HEK293 (cell line): ENCODE data around the gene MYH15.

ENCODE experiments used
- KLF16 ChIP-seq: fragments of 450-650 bp; formaldehyde crosslinking; IDR thresholded peaks from 2 replicates; pipeline ENCODE4 v1.5.1; 2017; ENCODE audit warnings: missing biosample characterization, missing genetic modification characterization
- ZBTB48 ChIP-seq: fragments of 450-650 bp; formaldehyde crosslinking; IDR thresholded peaks from 2 replicates; pipeline ENCODE4 v1.5.1; 2016; ENCODE audit warnings: missing biosample characterization, missing genetic modification characterization
- ZNF324 ChIP-seq: fragments of 450-650 bp; formaldehyde crosslinking; IDR thresholded peaks from 2 replicates; pipeline ENCODE4 v1.5.1; 2016; ENCODE audit warnings: missing biosample characterization, missing genetic modification characterization
- ZNF433 ChIP-seq: fragments of 450-650 bp; formaldehyde crosslinking; IDR thresholded peaks from 2 replicates; pipeline ENCODE4 v1.5.1; 2016; ENCODE audit warnings: missing biosample characterization, missing genetic modification characterization, low read depth
- ZNF501 ChIP-seq: fragments of 450-650 bp; formaldehyde crosslinking; IDR thresholded peaks from 2 replicates; pipeline ENCODE4 v1.5.1; 2016; ENCODE audit warnings: missing biosample characterization, missing genetic modification characterization
- ZNF560 ChIP-seq: fragments of 450-650 bp; formaldehyde crosslinking; IDR thresholded peaks from 2 replicates; pipeline ENCODE4 v1.5.1; 2017; ENCODE audit warnings: missing biosample characterization, missing genetic modification characterization, borderline replicate concordance
- TF ChIP-seq, protein P1 (sequence below): fragments of 450-650 bp; formaldehyde crosslinking; IDR thresholded peaks from 2 replicates; pipeline ENCODE4 v1.5.1; 2016; ENCODE audit warnings: missing biosample characterization, missing genetic modification characterization
- TF ChIP-seq, protein P2 (sequence below): fragments of 450-650 bp; formaldehyde crosslinking; IDR thresholded peaks from 2 replicates; pipeline ENCODE4 v1.5.1; 2016; ENCODE audit warnings: missing biosample characterization, missing genetic modification characterization

DNA sequence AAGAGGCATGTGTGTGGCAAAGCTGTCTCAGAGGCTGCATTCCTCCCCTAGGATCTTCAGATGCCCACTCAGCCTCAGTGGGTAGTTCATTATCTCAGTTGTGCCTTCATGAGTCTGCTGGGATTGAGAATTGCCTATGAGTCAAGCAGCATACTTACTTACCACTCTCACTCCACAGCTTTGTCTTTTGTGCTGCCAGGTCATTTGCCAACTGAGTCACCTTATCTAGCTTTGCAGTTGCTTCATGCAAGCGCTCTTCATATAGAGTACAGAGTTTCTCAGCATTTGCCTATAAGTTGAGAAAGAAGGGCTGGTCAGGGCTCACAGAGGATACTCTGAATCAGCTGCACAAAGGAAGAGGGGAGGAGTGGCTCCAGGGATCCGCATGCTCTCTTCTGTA lies 89.5 kb downstream of the MYH15 start:
- TF ChIP-seq, protein P1, sequence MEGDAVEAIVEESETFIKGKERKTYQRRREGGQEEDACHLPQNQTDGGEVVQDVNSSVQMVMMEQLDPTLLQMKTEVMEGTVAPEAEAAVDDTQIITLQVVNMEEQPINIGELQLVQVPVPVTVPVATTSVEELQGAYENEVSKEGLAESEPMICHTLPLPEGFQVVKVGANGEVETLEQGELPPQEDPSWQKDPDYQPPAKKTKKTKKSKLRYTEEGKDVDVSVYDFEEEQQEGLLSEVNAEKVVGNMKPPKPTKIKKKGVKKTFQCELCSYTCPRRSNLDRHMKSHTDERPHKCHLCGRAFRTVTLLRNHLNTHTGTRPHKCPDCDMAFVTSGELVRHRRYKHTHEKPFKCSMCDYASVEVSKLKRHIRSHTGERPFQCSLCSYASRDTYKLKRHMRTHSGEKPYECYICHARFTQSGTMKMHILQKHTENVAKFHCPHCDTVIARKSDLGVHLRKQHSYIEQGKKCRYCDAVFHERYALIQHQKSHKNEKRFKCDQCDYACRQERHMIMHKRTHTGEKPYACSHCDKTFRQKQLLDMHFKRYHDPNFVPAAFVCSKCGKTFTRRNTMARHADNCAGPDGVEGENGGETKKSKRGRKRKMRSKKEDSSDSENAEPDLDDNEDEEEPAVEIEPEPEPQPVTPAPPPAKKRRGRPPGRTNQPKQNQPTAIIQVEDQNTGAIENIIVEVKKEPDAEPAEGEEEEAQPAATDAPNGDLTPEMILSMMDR: no peak
- TF ChIP-seq ZNF501 (tag by site-specific recombination) (no peak), ZNF560 (tag by site-specific recombination) (no peak), ZBTB48 (tag by site-specific recombination) (no peak), KLF16 (tag by site-specific recombination) (no peak), ZNF324 (tag by site-specific recombination) (no peak), ZNF433 (tag by site-specific recombination) (no peak)
- TF ChIP-seq, protein P2, sequence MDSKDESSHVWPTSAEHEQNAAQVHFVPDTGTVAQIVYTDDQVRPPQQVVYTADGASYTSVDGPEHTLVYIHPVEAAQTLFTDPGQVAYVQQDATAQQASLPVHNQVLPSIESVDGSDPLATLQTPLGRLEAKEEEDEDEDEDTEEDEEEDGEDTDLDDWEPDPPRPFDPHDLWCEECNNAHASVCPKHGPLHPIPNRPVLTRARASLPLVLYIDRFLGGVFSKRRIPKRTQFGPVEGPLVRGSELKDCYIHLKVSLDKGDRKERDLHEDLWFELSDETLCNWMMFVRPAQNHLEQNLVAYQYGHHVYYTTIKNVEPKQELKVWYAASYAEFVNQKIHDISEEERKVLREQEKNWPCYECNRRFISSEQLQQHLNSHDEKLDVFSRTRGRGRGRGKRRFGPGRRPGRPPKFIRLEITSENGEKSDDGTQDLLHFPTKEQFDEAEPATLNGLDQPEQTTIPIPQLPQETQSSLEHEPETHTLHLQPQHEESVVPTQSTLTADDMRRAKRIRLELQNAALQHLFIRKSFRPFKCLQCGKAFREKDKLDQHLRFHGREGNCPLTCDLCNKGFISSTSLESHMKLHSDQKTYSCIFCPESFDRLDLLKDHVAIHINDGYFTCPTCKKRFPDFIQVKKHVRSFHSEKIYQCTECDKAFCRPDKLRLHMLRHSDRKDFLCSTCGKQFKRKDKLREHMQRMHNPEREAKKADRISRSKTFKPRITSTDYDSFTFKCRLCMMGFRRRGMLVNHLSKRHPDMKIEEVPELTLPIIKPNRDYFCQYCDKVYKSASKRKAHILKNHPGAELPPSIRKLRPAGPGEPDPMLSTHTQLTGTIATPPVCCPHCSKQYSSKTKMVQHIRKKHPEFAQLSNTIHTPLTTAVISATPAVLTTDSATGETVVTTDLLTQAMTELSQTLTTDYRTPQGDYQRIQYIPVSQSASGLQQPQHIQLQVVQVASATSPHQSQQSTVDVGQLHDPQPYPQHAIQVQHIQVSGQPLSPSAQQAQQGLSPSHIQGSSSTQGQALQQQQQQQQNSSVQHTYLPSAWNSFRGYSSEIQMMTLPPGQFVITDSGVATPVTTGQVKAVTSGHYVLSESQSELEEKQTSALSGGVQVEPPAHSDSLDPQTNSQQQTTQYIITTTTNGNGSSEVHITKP (tag by site-specific recombination): no peak
